Mononuclear cell (primary cell): ENCODE data around the gene MOCOS. TPM values are rescaled to one million over a fixed set of nuclear protein-coding genes. Genes with fewer than 3 reads are reported as not detected.
A peak's percentile ranks its signal among the peaks of the same experiment; 100 is the strongest.
"Not testable (repeated sequence)": the region's sequence is repeated elsewhere in the genome, so short reads cannot be mapped to it uniquely, and the experiment has no call there.

ENCODE experiments used
- H3K27me3 ChIP-seq: 2 replicates; pipeline ENCODE4 v1.6.0; 2011; ENCODE audit warnings: low read length, control low read depth; ENCODE audit not compliant: insufficient read depth
- H3K4me1 ChIP-seq: 2 replicates; pipeline ENCODE4 v1.5.1; 2011; ENCODE audit warnings: mild to moderate bottlenecking, low read length, control low read depth; ENCODE audit not compliant: insufficient read depth
- H3K4me3 ChIP-seq: 2 replicates; pipeline ENCODE4 v1.5.1; 2011; ENCODE audit warnings: mild to moderate bottlenecking, low read length, moderate library complexity
- H3K9me3 ChIP-seq: 2 replicates; pipeline ENCODE4 v1.5.1; 2011; ENCODE audit warnings: low read depth, mild to moderate bottlenecking, control low read depth, low read length
- total RNA-seq: library from RNA; depleted of rRNA; stranded (reverse); fragments of >200 nt; gene quantifications from one replicate; pipeline ENCODE4 v1.2.3, GENCODE V29; 2012

Gene MOCOS
- total RNA-seq, 1 donor, result under 0.01 TPM

DNA sequence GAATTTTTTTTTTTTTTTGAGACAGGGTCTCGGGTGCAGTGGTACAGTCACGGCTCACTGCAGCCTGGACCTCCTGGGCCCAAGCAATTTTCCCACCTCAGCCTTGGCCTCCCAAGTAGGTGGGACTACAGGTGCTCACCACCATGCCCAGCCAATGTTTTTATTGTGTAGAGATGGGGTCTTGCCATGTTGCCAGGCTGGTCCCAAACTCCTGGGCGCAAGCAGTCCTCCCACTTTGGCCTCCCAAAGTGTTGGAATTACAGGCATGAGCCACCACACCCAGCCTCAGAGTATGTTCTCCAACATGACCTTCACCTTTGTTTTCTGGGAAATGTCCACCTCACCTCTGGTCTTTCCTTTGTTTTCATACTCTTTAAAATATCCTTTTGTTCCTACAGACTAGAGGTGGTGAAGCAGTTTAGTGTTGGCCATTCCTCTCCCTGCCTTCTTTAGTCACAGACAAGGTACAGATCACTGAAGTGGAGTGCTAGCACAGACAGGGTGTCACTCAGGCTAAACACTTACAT is 19.5 kb upstream of the MOCOS start:
- Histone ChIP-seq H3K4me3 (no peak overlapping the region), H3K27me3 (no peaks in the 10 kb centered on the region), H3K4me1 (no peaks in the 10 kb centered on the region), H3K9me3 (no peaks in the 10 kb centered on the region)

DNA sequence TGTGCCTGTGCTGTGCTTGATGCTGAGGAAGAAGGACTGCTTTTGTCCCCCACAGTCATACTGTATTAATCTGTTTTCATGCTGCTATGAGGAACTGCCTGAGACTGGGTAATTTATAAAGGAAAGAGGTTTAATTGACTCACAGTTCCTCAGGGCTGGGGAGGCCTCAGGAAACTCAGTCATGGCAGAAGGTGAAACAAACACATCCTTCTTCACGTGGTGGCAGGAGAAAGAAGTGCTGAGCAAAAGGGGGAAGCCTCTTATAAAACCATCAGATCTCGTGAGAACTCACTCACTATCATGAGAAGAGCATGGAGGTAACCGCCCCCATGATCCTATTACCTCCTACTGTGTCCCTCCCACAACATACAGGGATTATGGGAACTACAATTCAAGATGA is 19.0 kb upstream of the MOCOS start:
- not testable (repeated sequence) for H3K27me3 ChIP-seq, H3K4me3 ChIP-seq, H3K4me1 ChIP-seq, H3K9me3 ChIP-seq

DNA sequence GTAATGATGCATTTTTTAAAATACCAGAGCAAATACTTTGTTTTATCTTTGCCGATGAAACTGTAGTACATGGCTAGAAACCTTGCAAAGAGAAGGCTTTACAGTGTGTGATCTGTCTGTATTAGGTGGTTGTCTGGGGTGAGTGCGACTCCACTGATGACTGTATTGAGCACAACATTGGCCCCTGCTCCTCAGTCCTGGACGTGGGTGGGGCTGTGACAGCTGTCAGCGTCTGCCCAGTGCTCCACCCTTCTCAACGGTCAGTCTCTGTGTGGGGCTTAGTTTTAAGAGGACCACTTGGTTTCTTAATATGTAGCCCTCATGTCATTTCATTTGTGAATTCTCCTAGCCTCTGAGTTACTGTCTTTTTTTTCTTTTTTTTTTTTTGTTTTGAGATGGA is 17.4 kb upstream of the MOCOS start:
- no peak overlapping the region for H3K4me3 ChIP-seq
- no peaks in the 10 kb centered on the region for H3K9me3 ChIP-seq
- H3K27me3 ChIP-seq, result no peaks in the 10 kb centered on the region
- H3K4me1 ChIP-seq, result no peaks in the 10 kb centered on the region

DNA sequence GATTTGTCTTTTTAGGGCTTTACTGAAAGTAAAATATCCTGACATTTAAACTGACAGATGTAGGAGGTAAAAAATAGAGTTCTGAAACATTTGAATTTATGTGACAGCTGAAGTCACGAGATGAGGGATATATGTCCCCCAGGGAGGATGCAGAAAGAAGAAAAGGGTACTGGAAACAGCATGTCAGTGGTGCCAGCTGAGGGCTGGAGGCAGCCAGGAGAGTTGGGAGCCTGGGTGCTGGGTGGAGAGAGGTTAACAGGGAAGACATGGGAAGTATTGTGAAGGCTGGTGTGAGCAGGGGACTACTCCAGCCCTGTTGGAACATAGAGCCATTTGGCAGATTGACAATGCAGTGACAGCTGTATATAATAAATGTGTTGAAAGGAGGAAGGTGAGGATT is 11.8 kb upstream of the MOCOS start:
- Histone ChIP-seq H3K27me3 (no peaks in the 10 kb centered on the region), H3K4me3 (no peak overlapping the region), H3K9me3 (no peaks in the 10 kb centered on the region), H3K4me1 (peaks cover 10% of the 10 kb centered on the region)

DNA sequence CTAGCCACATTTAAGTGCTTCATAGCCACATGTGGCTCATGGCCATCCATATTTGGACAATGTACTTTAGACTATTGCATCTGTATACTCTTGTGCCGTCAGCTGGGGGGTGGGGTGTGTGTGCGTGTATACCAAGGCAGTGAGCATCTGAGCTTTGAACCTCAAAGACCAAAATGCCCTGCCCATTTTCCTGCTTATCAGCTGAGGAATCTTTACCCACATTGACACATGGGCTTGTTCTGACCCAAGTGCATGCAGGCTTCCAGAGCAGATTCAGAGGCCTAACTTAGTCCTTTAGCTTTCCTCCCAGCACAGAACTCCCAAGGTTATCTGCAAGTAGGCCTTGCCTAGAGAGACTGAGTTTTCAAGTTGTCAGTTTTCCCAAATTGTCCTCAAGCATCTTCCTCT is 11.1 kb upstream of the MOCOS start:
- Histone ChIP-seq H3K27me3 (no peaks in the 10 kb centered on the region), H3K9me3 (no peaks in the 10 kb centered on the region), H3K4me1 (peaks cover 10% of the 10 kb centered on the region), H3K4me3 (no peak overlapping the region)

DNA sequence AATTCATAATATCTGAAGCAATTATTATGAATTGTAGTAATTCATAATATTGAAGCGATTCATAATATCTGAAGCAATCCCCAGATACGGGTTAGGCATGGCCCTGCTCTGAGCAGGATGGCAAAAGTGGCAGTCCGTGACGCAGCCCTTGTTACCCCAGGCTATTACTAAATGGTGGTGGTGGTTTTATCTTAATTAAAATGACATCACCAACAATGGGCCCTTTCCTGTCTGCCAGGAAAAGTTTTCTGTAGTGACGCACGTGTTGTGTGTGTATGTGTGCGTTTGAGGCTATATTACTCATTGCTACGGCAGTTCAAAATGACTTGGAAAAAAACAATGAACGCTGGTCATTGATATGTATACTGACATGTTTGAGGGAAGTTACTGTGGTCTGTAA is 10.6 kb upstream of the MOCOS start:
- H3K4me3 ChIP-seq, result no peak overlapping the region
- H3K9me3 ChIP-seq, result no peaks in the 10 kb centered on the region
- H3K4me1 ChIP-seq, result peaks cover 10% of the 10 kb centered on the region
- H3K27me3 ChIP-seq, result no peaks in the 10 kb centered on the region

DNA sequence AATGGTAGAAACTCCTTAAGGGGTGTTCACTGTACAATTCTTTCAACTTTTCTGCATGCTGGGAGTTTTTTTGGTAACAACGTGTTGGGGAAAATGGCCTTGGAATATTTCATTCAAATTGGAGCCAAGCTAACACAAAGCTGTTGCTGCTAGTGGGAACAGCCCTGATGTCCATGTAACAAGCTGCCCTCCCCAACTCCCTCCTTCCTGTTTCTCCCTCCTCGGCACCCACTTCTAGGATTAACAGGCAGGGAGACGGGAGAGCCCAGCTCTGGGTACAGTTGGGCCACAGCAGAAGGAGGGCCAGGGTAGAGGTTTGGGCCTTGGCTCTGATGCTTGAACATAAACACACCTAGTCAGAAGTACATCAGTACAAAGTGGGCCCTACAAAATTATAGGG is 9.4 kb upstream of the MOCOS start:
- Histone ChIP-seq H3K9me3 (no peaks in the 10 kb centered on the region), H3K4me3 (no peak overlapping the region), H3K4me1 (peaks cover 10% of the 10 kb centered on the region), H3K27me3 (no peaks in the 10 kb centered on the region)

DNA sequence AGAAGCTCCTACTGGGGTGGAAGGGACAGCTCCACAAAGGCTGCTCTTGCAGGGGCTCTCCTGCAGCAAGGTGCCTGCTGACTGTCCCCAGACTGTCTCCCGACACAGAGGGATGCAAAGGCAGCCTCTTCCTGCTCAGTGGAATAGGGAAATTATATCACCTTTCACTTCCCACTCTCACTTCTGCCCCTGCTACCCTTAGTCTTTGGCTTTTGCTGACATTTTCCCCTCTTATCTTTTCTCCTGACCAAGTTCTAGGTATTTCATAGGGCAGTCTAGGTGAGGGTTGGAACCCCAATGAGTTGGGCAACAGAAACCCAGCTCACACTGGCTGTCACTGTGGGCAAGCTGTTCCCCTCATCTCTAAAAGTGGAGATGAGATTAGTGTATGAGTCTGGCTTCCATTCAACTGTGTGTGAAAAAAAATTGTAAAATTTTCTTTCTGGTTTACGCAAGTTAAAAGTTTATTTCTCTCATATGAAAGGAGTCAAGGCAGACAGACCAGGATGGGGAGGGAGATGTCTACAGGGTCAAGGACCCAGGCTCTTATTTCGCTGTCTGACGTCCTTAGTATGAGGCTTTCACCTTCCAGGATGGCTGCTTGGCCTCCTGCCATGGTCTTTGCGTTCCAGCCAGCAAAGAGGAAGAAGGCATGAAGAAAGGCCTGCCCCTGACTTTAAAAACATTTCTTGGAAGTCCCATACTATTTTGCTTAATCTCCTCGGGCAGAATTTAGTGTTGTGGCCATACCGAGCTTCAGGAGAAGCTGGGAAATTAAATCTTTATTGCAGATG is 7.5 kb upstream of the MOCOS start:
- Histone ChIP-seq H3K4me3 (no peak overlapping the region), H3K27me3 (no peaks in the 10 kb centered on the region), H3K9me3 (no peaks in the 10 kb centered on the region), H3K4me1 (peaks cover 10% of the 10 kb centered on the region)

DNA sequence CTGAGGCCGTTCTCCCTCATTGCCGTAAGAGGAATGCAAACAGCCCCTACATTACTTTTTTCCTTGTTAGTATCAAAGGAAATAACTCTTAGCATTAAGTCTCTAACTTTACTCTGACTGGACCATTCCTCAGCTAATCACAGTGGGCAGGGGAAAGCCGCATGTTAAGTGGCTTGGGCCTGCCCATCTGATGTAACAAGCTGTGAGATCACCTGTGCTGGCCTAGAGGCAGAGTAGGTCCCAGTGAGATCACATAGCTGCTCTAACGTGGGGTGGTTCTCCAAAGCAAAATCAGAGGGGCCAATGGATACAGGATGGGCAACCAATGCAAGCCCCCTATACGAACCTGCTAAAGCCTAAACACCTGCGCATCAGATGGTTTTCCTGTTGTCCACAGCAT is 5.9 kb upstream of the MOCOS start:
- peaks cover 10% of the 10 kb centered on the region for H3K4me1 ChIP-seq
- H3K4me3 ChIP-seq, result no peak overlapping the region
- peaks cover 2% of the 10 kb centered on the region for H3K27me3 ChIP-seq
- no peaks in the 10 kb centered on the region for H3K9me3 ChIP-seq

DNA sequence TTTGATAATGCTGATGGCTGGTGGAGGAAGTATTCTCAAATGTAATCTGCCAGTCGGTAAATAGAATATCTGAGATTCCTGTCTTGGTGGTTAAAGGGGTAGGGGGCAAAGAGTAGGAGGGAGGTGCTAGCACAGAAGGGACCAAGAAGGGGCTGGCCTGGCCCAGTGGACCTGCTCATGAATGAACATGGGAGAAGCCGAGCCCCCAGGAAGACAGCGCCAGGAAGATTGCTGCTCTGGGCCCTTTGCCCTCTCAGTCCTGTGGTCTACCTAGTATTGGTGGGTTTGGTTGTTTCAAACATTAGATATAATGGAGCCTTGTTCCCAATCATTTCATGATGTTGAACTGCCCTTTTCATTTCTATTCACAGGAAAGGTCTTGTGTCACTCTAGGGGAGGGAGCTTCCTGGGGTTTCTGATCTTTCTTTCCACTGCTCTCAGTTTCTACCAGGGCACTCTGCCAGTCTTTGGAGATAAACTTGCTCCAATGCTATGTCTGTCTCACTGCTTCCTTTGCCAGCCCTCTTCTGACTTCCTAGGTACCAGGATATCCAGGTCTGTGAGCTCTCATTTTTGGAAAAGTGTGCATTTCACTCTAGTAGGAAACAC is 5.3 kb upstream of the MOCOS start:
- H3K4me1 ChIP-seq, result peaks cover 16% of the 10 kb centered on the region
- H3K4me3 ChIP-seq, result no peak overlapping the region
- no peaks in the 10 kb centered on the region for H3K9me3 ChIP-seq
- H3K27me3 ChIP-seq, result peaks cover 2% of the 10 kb centered on the region

DNA sequence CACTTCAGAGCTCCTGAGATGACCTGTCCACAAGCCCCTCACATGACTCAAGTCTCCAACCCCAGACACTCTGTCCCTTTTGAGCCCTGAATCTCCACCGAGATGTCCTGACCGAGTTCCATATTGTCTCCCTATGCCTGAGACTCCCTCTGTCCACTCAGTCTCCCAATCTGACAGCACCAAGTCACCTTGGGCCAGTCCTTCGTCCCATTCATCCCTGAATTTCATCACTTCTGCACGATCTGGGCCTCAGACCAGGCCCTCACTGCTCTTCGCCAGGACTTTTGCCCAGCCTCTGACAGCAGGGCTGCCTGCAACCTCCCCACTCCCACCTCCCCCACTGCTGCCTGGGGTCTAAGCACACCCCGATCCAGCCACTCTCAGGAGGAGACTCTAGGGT is 4.3 kb upstream of the MOCOS start:
- Histone ChIP-seq H3K4me3 (no peak overlapping the region), H3K4me1 (peaks cover 22% of the 10 kb centered on the region), H3K27me3 (peaks cover 9% of the 10 kb centered on the region), H3K9me3 (no peaks in the 10 kb centered on the region)

DNA sequence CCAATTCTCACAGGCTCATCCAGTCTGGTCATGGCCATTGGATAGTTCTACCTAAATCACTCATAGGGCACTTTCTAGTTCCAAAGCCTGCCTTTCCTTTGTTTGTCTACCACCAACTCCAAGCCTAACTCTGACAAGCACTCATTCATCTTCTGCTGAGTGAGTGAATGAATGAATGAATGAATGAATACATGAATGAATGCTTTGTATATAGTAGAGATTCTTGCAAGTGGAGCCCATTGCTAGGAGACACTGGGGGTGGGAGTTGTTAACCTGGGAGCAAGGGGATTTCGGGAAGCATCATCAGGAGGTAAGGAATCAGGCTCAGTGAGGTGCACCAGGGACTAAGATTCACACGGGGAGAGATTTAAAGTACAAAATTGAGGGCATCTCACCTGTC is 3.3 kb upstream of the MOCOS start:
- Histone ChIP-seq H3K27me3 (peaks cover 18% of the 10 kb centered on the region), H3K4me1 (peaks cover 26% of the 10 kb centered on the region), H3K4me3 (no peak overlapping the region), H3K9me3 (no peaks in the 10 kb centered on the region)

DNA sequence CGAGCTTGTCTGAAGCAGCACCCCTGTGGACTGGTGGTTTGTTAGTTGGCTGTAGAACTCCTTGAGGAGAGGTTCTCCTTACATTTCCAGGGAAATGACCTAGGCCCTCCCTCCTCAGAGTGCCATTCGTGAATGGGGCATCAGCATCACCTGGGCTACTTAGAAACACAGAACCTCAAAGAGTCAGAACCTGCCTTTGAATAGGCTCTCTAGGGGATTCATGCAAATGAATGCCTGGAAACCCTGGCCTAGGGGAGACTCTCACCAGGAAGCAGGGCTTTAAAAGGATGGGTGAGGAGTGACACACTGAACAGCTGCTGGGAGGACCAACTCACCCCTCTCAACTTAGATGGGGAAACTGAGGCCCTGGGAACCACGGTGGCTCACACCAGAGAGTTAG is 2.1 kb upstream of the MOCOS start:
- Histone ChIP-seq H3K4me3 (no peak overlapping the region), H3K27me3 (peaks cover 27% of the 10 kb centered on the region), H3K4me1 (peaks cover 17% of the 10 kb centered on the region), H3K9me3 (no peaks in the 10 kb centered on the region)

DNA sequence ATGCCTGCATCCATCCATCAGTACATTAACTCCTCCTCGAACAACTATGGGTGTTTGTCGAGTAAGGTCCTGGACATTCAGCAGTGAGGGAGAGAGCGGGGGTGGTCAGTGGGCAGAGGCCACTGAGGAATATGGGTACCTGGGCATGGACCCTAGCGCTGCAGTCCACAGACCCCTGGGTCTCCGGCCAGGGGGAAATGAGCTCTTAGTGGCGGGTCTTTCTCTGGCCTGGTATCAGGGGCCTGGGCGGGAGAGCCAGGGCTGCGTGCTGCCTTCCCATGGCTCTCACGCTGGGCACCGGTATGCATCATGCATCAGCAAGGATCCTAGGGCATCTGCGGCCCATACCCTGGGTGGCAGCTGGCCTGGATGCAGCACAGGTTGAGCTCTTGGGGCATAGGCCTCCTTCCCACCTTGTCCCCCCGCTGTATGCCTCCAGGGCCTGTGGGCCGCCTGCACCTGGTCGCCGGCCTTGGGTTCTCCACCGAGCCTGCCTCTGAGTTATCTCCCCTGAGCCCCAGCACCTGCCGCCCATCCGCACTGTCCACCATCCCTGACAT is 1.3 kb upstream of the MOCOS start:
- H3K4me3 ChIP-seq, result no peak overlapping the region

DNA sequence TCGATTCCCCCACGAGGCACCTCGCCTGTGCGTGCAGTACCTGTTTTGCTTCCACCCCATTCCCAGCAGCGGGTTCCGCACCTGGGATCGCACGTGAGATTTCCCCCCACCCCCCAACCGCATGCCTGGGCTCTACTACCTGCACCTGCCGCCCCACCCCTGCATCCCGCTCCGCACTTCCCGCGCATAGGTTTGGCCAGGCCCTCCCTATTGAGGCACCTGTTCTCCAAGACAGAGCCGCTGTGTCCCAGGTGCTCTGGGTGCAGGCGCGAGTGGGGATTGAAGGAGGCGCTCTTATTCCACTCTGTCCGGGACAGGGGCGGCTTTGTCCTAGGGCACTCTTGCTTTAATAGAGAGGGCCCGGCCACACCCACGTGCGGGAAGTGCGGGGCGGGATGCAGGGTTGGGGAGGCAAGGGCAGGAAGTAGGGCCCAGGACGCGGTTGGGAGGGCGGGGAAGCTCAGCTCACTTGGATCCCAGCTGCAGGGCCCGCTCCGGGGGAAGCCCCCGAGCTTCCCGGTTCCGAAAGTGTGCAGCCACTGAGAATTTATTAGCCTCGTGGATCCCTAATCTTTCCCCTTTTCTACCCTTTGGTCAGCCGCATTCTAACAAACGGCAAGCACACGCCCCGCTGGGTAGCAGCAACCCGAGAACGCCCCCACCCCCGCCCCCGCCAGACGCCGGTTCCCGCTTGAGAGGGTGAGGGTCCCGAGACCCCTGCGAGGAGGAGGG is 670 bp upstream of the MOCOS start:
- Histone ChIP-seq H3K9me3 (no peaks in the 10 kb centered on the region), H3K4me3 (peak overlapping the region; percentile 52), H3K27me3 (peaks cover 27% of the 10 kb centered on the region), H3K4me1 (peaks cover 15% of the 10 kb centered on the region)

More for the DNA sequence above, 1.3 kb upstream of the MOCOS start:
- H3K27me3 ChIP-seq, result peaks cover 27% of the 10 kb centered on the region
- peaks cover 15% of the 10 kb centered on the region for H3K4me1 ChIP-seq
- no peaks in the 10 kb centered on the region for H3K9me3 ChIP-seq
